Measurements from ENCODE around the gene OFD1.

Gene OFD1

DNA sequence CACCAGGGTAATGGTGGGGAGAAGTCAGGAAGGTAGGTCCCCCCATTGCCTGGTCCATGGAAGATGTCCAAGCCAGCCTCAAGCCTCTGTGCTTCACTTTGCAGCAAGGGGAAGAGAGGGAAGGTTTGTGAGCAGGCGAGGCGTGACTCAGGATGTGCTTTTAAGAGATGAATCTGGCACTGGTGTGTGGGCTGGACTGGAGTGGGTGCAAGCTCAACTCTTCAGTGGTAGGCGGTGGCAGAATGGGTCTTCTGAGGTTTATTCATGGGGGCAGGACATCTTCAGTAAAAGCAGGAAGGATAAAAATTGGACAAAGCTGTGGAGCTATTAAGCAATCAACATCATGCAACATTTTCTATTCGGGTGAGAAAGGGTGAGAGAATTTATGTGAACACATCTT, 63.0 kb downstream of the OFD1 start:
- DNase-seq = no peak

DNA sequence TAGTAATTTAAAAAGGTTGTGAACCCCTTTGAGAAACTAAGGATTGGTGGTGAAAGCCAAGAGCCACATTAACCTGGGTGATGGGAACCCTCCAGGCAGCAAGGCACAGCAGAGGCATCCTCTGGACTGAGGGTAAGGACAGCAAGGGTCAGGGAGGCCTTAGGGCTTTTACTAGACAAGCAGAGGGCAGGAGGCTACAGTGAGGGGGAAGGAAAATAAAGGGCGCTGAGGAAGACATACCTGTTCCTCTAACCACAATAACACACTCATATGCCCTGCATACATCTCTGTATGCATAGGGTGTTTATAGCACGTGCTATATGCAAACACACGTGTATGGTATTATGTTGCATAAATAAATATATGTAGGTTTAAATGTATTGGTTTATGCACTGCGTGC, 63.6 kb downstream of the OFD1 start:
- DNase-seq = no peak

DNA sequence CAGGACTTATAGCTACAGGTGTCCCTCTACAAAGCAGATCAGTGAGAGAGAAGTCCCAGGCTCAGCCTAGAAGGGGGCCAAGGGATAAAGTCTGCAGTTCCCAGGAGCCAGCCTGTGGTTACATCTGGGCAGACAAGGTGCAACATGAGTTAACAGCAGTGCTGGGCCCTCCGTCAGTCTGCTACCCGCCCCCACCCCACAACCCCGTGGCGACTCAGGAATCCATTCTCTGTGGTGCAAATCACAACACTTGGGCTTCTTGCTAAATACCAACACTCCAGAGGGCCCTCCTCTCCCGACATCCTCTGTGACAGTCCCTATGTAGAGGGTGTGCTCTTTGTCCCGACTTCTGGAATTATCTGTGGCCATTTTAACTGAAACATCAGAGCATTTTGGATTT, 68.6 kb downstream of the OFD1 start:
- DNase-seq = no peak

DNA sequence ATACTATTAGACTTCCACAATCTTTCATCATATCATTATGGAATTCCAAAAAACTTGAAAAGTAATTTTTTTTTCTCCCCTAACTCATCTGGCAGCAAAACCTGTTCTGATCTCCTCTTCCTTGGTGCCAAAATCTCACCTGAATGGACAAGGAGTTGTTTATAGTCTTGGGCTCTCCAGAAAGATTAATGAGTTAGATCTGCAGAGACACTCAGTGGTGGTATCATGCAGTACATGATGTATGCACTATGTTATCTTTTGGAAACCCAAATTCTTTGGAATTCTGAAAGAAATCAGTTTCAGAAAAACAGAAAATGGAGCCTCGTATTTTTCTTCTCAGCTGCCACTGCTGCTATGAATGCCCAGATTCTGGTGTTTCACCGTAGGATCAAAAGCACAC, 70.7 kb downstream of the OFD1 start:
- no peak for DNase-seq

DNA sequence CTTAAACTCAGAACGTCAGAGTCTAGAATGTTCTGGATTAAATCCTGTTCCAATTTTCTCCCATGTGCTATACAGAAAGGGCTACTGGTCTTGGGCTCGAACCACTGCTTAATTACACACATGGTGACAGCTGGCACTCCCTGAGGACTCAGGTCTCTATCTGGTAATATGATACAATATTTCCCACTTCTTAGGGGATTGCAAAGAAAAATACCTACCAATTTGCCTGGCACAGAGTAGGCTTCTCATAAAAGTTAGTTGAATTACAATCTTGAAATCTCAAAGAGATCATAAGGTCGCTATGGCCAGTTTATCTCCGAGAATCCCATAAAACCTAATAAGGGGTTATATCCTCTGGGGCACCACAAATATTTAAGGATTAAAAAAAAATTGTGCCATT, 73.7 kb downstream of the OFD1 start:
- DNase-seq = no peak

DNA sequence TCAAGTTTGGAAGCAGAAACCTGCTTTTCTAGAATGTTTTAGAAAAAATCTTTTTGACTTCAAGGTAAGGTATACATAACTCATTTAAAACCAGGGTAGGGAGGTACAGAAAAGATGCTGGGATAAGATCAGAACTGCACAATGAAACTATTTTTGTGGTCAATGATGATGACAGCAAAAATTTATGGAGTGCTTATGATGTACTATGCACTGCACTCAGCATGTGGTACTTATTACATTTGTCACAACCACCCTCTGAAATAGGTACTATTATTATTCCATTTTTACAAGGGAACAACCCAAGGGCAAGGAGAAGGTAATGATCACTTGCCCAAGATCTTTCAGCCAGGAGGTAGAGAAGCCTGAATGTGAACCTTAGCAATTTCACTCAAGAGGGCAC, 74.3 kb downstream of the OFD1 start:
- DNase-seq = no peak

DNA sequence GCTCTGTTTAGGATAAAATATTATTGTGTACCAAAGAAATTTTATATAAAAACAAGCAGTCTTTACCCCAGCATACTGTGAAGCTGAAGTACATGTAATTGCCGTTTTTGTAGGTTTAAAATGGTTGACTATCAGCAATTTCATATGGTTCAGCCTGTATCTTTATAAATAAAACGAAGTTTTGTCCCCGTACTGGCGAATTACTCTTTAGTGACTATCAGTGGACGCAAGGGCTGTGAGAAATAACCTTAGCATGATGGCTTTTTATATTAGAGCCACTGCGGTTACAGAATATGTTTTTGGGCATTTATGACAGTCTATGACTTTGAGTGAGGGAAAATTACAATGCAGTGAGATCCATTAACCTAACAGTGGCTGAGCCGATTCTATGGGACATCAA, 81.1 kb downstream of the OFD1 start:
- no peak for DNase-seq

DNA sequence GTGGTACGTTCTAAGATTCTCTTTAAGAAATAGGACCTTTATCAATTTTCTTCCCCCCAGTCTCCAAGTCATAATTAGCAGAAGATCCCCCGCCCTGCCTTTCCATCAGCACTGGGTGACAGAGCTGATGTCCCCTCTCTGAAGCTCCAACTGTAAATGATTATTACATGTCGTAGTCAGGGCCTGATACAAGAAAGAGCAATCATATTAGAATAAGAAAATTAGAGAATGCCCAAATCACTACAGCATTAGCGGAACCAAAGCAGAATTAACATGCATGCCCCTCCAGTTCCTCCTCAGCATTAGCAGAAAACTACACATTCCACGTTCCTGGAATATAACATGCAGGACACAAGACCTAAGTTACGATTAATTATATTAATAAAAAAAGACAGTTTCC, 81.6 kb downstream of the OFD1 start:
- DNase-seq = no peak

DNA sequence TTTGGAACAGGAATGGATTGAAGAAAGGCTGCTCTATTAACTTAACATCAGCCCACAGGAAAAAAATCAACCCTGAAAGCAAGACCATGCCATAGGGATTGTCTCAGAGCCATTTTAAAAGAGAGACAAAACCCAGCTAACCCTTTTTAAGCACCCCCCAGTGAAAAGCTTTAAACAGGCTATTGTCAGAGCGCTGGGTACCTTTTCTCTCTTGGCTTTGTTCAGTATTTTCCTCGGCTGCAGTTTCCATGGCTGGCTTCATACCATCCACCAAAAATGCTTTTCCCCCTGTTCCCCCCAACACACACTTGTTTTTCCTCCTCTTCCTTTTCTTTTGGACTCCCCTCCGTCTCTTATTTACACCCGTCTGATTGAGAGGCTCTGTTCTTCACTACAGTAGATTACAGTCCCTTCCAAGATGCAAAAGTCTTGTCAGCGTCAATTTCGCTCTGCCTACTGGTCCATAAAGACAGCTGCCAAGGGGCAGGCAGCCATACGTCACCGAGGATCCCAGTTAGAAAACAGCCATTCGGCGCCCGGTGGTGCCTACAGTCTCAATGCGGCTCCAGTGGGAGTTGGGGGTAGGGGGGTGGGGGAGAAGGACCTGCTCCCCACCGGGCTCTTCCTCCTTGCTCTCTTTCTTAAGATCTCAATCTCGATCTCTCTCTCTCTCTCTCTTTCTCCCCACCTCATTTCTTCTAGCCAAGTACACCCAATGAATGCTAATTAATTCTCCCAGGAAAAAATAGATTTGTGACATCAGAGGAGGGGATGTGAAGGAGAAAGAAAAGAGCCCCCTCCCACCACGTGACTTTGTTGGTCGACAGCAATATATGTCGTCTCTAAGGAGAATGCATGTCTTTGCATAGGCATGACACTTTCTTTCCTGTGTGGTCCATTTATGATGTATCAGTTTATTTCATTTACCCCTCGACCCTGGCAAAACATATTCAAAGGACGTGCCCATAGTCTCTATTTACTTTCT, 82.4 kb downstream of the OFD1 start, which contains the start of gene GPM6B:
Gene GPM6B (minus strand): TSS at position 451 of the 985 bp plus-strand sequence. CDS start 189 bp downstream, at position 262.
- no peak for DNase-seq
